HG02642 (cell line): ENCODE data around the gene NOS1.

Experiments used
- ATAC-seq: cut with Tn5 transposase; IDR thresholded peaks from one replicate; pipeline ENCODE4 v1.9.1; 2021; ENCODE audit warnings: mild to moderate bottlenecking; ENCODE audit not compliant: unreplicated experiment, poor library complexity

The NOS1 gene

DNA sequence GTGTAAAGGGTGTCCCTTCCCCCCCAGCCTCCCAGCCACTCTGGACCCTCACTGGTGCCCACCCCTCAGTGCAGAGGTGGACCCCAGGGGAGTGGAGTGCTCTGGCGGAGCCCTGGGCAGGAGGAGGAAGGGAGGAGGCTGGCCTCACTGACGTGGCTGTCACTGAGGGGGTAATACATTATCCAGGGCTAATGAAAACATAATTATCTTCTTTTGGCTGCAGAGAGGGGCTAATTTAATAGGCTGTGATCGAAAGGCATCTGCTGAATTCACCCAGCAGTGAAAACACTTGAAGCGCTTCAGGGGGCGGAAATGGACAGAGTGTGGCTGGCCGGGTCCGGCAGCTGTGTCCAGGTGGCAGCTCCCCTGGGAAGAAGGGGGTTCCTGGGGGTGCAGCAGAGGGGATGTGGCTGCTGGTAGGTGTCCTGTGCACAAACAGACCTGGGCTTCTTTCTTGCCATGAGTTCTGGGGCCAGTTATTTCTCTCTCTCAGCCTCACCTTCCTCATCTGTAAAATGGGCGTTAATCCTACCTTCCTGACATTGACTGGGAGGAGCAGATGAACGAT is 3.7 kb upstream of the NOS1 start:
- ATAC-seq, result no peak

DNA sequence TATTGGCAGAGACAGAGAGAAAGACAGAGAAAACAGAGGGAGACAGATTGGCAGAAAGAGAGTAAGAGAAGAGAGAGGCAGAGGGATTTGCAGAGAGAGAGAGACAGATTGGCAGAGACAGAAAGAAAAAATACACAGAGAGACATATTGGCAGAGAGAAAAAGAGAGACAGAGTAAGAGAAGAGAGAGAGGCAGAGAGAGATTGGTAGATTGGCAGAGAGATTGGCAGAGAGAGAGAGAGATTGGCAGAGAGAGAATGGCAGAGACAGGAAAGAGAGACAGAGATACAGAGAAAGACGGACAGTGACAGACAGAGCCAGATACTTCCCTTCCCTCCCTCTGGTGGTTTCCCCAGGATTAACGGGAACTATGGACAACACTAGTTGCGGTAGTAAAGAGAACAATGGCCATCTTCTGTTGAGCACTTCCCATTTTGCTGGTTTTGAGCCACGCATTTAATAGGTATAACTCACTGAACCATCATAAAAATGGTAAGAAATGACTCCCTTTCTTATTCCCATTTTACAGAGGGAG is 2.6 kb upstream of the NOS1 start:
- ATAC-seq, result no peak

DNA sequence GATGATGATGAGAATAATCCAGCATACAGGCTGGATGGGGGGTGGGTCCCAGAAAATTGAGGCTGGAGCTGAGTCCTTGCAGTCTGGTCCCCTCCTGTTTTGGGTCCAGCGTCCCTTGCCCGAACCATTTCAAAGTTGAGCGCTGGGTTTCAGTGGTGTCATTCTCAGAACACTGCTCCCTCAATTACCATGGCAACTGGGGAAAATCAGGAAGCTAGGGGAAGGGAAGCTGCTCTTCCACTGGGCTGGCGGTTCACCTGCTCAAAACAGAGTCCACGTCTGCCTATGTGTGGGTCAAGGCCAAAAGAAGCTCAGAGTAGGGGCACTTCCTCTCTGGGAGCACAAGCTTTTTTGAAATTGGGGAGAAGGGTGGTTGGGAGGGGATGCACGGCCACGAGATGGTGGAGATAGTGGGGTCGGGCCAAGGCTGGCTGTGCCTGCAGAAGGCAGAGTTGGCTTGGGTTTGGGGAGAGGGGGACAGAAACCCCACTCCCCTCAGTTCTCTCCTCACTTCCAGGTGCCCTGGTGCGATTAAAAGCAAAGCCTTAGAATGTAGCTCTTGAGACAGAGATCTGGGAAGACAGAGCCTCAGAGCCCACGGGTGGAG is 1.7 kb upstream of the NOS1 start:
- no peak for ATAC-seq

DNA sequence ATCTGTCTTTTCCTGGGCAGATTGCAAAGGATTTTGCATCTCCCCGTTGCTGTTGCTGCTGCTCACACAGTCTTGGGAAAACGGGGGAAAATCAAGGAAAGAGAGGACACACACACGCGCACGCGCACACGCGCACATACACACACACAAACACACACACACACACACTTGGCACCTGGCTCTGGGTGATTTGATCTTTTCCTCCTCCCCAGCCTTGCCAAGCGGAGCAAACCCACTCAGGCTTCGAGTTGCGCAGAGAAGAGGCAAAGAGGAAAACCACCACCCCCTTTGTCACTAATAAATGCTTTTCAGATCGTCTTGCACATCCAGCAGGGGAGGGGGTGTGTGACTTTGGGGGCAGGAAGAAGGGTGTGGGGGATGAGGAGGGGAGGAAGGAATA is 965 bp upstream of the NOS1 start:
- ATAC-seq, result no peak

DNA sequence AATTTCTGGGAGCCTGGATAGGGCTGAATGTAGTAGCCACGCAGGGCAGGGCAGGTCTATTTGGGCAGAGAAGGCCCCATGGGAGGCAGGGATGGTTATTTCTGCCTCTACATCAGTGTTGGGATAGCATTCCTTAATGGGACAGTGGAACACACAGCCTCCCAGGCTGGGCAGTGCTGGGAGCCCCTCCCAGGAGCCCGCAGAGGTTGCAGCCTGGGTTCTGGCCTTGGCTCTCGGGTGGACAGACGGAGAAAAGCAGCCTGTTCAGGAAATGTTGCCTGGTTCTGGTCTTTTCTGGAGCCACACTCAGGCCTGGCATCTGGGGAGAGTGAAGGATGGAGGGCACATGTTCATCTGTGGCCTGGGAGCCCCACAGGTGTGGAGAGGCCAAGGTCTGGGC is 479 bp upstream of the NOS1 start:
- ATAC-seq, result no peak

DNA sequence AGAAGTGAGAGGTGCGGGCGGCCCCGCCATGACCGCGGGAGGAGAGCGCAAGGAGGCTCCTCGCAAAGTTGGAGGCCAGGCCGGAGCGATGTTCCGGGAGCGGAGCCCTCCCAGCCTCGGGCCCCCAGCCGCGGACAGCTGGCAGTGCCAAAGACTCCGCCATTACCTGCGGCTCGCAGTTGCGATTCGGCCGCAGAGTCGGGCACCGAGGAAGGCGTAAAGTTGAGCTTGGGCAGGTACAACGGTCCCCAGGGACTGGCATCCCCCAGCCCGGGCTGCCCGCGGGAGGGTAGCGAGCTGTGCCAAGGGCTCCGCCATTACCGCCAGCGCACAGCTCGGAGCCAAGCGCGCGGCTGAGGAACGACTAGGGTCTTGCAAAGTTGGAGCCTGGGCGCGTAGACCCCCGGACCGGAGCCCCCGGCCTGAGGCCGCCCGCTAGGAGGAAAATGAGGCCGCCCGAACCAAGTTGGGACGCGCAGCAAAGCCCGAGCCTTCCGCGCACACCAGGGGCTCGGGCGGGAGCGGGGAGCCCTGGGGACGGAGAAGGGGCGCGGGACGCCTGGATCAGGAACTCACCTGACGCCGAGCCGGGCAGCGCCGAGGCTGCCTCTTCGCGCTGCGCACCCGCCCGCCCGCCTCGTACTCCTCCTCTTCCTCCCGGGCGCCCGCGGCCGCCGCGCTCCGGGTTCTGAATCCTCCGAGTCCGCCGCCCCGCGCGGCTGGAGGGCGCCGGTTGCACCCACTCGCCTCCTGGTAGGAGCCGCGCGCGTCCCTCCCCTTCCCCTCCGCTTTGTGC is 677 bp downstream of the NOS1 start:
- no peak for ATAC-seq

DNA sequence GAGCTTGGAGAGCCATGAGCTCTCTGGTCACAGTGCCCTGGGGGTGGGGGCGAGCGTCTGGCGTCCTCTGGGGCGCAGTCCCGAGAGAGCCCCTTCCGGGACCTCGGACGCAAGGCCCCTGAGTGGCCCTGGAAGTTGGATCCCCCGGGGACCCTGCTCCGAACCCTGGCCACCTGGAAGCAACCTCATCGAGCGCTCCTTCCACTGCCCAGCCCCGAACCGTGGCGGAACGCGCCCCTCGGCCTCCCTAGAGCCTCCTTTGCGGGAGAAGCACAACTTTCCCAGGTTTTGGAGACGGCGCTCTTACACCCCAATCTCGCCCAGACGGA is 1.2 kb downstream of the NOS1 start:
- no peak for ATAC-seq

DNA sequence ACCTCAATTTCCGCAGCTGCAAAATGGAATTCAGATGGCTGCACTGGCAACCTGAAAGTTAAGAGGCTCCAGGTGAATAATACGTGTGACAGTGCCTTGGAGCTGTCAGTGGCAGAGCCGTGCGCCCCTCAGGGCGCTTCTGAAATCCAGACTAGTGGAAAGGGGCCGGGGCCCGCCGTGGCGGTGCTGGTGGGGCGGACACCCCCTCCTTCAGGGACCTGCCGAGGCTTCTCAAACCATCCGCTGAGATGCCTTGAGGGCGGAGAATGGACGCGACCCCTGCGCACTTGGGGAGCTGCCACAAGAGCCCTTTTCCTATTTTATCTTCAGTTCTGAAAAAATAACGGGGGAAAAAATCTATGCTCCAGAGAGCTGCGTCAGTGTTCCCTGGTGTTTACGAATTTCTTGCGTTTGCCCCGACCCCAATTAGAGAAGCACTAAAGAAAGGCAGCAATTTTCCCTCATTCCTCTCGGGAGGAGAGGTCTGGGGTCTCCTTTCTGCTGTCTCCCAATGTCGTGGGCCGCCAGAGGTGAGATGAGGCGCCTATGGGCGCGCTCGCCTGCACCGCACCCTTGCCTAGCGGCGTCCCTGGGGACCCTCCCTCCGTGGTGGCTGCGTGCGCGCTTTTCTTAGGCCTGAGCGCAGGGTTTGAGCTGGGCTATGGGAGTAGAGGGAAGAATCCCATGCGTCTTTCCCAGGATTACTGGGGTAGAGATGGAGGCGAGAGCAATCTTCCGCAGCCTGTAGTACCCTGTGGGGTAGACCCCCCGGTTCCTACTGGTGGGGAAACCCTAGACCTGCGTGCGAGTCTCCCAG is 2.2 kb downstream of the NOS1 start:
- ATAC-seq, result no peak

DNA sequence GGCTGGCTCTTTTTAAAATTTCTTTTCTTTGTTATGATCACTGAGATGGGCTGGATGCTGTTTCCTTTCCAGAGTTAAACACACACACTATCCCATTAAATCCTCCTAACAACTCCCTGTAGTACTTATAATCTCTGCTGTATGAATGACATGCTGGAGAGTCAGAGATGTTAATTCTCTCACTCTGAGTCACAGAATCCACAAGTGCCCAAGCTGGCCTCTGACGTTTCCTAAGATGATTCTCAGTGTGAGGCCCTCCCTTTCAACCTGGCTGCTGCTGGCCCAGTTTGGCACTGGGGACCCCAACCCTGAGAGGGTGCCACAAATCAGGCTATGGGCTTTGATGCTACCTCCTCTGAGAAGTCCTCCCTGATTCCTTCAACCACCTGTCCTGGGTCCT is 5.4 kb downstream of the NOS1 start:
- no peak for ATAC-seq

DNA sequence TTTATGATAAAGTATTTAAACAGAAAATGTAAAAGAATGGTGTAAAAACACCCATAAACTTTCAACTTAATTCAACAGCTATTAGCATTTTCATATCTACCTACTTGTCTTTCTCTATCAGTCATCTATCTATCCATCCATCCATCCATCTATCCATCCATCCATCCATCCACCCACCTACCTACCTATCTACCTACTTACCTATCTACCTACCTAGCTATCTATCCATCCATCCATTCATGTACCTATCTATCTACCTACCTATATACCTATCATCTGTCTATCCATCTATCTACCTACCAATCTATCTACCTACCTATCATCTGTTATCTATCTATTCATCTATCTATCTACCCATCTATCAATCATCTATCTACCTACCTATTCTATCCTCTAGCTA is 8.5 kb downstream of the NOS1 start:
- no peak for ATAC-seq

DNA sequence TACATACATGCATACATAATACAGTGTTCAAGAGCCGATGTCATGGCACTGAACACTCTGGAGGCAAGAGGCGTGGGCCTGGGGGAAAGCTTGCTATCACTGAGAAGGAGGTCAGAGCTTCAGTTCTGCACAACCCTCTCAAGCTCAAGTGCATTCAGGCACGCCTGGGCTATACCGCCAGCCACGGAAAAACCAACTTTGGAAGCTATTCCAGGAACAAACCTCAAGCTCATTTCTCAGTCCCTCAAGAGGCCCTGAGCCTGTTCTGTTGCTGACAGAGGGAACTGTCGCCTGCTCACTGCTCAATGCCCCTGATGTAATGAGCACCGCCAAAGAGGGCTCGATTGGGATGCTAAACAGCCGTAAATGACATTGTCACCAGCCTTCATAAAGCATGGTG is 9.2 kb downstream of the NOS1 start:
- no peak for ATAC-seq

DNA sequence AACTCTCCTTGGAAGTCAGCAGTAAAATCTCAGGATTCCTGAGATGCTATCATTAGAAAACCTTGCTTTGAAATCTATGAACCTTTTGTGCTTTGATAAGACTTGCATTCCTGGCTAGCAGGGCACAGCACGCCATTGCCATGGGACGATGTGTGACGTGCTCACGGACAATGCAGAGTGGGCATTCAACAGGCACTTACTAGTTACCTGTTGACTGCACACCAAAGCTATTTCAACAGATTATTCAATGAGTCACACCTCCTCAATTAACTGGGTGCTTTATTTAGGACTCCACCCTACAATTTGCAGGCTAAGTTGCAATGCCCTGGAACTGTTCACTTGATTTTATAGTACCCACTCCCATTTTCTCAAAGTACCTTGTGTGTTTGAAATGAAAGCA is 11.3 kb downstream of the NOS1 start:
- no peak for ATAC-seq

DNA sequence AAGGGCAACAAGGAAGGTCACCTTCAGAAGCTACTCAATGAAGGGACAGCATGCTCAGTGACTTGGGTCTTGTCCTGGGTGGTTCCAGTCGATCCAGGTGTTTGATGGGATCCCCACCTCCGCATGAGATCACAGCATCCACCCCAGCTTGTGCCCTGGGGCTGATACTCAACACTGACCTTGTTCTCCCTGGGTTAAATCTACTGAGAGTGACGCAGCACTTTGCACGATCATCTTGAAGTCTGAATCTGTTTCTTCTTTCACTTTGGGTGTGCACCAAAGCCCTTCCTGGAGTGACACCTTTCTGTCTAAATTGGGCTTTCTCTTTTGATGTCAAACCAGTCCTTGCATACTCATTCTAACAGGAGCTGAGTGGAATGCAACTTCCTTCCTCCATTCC is 13.8 kb downstream of the NOS1 start:
- no peak for ATAC-seq

DNA sequence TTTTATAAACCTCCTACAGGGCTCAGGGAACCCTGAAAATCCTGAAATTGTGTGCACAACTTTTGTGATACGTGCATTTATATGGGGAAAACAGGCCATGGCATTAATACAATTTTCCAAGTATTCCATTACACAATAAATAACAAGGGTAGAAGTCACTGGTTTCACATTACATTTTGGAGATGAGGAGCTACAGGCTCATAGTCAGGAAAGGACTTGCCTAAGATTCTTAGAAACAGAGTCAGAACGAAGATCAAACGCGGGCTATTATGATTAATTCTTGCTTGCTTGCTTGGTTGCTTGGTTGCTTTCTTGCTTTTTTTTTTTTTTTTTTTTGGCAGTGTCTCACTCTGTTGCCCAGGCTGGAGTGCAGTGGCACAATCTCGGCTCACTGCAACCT is 16.7 kb downstream of the NOS1 start:
- no peak for ATAC-seq

DNA sequence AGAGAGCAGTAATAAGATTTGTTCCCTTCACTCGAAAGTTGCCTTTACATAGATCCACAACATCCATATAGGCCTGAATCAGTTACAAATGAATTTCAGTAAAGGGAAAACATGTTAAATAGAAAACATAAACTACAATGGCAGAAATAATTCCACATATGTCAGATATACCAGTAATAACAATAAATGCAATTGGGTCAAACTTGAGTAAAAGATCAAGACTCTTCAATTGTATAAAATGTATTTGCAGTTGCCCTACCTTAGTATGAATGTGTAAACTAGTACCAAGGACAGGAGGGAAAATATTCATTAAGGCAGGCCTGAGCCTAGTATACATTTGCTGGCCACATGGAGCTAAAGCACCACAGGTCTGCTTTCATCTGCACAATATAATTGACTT is 17.6 kb downstream of the NOS1 start:
- no peak for ATAC-seq

DNA sequence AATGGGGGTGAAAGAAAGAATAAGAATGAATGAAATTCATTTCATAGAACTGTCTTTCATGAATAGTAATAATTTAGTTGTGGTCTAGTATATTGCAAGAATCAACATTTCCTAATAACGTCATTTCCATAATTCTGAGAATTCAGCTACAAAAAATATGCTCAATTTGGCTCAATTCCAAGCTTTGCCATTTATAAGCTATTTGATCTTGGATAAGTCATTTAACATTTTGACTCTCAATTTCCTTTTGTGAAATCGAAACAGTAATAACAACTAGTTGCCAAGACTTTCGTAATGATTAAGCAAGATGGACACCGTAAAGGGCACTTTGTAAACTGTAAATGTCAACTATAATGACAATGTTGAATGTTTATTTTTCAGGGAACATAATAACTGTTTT is 18.1 kb downstream of the NOS1 start:
- no peak for ATAC-seq

DNA sequence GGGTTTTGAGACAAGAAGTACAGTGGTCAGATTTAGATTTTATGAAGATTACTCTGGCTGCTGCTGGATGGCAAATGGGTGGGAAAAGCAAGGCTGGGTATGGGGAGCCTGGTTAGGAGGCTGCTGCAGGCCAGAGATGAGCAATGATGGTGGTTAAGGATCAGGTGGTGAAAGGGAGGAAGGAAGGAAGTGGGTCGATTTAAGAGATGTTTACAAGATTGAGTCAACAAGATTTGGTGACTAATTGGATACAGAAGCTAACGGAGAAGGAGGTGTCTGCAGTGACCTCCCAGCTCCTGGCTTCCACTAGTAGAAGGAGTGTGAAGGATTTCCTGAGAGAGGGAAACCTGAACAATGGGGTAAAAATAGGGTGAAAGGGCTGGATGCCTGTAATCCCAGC is 18.7 kb downstream of the NOS1 start:
- ATAC-seq, result no peak

DNA sequence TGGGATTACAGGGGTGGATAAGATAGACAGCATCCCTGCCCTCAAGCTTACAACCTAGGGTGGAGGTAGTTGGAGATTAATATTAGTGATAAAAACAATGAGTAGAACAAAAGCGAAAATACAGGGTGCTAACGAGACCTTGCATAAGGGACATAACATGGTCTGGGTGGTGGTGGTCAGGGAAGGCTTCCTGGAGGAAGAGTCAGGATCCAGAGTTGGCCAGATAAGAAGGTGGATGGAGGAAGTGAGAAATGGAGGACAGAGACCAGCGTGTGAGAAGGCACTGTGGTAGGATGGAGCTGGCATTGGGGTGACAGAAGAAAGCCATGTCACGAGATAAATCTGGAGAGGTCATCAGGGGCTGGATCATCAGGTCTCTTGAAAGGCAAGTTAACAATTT is 19.2 kb downstream of the NOS1 start:
- ATAC-seq, result no peak

DNA sequence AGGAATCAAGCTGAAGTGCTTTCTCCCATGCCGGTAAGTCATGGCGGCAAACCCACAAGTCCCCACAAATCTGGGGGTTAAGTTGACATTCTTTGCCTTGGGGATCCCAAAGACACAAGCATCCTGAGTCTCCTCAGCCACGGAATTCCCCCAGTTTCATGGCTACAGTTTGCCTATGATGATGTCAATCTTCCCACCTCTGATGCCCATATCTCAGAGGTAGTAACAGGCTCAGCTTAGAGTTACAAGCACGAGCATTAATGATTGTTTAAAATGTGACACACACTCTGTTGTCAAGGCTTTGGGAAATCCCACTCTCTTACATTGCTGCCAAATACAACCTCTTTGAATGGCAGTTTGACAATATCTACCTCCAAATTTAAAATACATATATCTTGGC is 22.3 kb downstream of the NOS1 start:
- no peak for ATAC-seq

DNA sequence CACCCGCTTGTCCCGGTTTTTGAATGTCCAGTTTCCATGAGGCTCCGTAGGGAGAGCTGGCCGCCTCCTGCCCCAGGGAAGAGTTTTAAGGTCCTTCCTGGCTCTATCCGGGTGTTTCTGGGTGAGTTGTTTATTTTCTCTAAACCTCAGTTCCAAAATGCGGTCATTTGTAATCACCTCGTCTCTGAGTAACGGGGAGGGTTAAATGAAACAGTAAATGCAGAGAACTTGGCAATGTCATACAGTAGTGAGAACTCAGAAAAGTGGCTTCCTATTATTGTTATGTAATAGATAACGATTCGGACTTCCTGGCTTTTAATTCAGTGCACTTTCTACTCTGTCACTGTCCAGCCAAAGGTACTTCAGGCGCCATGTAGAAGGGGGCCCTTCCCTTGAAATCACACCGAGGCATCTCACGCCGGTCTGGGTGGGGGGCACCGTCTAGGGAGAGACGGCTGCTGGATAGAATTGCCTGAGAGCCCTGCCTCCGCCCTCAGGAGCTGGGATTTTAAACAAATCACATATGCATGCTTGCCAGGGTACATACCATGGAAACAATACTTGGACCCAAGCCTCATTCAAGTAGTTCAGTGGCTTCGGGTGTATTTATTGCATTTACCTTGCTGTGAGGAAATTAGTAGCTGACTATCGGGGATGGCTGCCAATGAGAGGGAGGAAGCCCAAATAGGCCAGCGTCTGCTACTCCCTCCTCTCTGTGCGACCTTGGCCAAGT is 26.4 kb downstream of the NOS1 start:
- ATAC-seq, result no peak
